ENCODE results near the gene PLCB1. TPM values are rescaled to one million over a fixed set of nuclear protein-coding genes. Genes with fewer than 3 reads are reported as not detected.
"Not testable (repeated sequence)": the region's sequence is repeated elsewhere in the genome, so short reads cannot be mapped to it uniquely, and the experiment has no call there.

PLCB1 gene
- total RNA-seq, 2 experiments from 2014 or later = 1.0 to 1.2 TPM

- H3K36me3 Mint-ChIP-seq (ENCODE audit: low read depth) = no peaks in the 10 kb centered on the region
- no peak for DNase-seq
- H3K4me3 Mint-ChIP-seq = no peak overlapping the region
- H3K27me3 Mint-ChIP-seq = no peaks in the 10 kb centered on the region
- POLR2A ChIA-PET = no interaction called here
- CTCF ChIA-PET = no interaction called here
- H3K9me3 Mint-ChIP-seq = no peaks in the 10 kb centered on the region
- no peaks in the 10 kb centered on the region for H3K4me1 Mint-ChIP-seq
- no peak overlapping the region for H3K27ac Mint-ChIP-seq
Measured at GRCh38 chr20:8815208-8815607, 683.1 kb downstream of the PLCB1 start.

- Mint-ChIP-seq H3K9me3 (no peaks in the 10 kb centered on the region), H3K27ac (no peak overlapping the region), H3K4me1 (no peaks in the 10 kb centered on the region), H3K36me3 (ENCODE audit: low read depth) (no peaks in the 10 kb centered on the region), H3K27me3 (no peaks in the 10 kb centered on the region), H3K4me3 (no peak overlapping the region)
- ChIA-PET POLR2A (no interaction called here), CTCF (no interaction called here)
- DNase-seq = no peak
Measured at GRCh38 chr20:8829256-8829655, 697.2 kb downstream of the PLCB1 start.

GRCh38 chr20:8834294-8834693 is 702.2 kb downstream of the PLCB1 start:
- POLR2A ChIA-PET; H3K9me3 Mint-ChIP-seq; H3K4me1 Mint-ChIP-seq; H3K27ac Mint-ChIP-seq; CTCF ChIA-PET; H3K27me3 Mint-ChIP-seq; H3K4me3 Mint-ChIP-seq; H3K36me3 Mint-ChIP-seq (ENCODE audit: low read depth); DNase-seq: not testable (repeated sequence)

GRCh38 chr20:8834851-8835250 is 702.8 kb downstream of the PLCB1 start:
- ChIA-PET POLR2A (no interaction called here), CTCF (no interaction called here)
- H3K27ac Mint-ChIP-seq = no peak overlapping the region
- H3K9me3 Mint-ChIP-seq = no peaks in the 10 kb centered on the region
- no peak for DNase-seq
- no peaks in the 10 kb centered on the region for H3K27me3 Mint-ChIP-seq
- no peaks in the 10 kb centered on the region for H3K4me1 Mint-ChIP-seq
- no peak overlapping the region for H3K4me3 Mint-ChIP-seq
- no peaks in the 10 kb centered on the region for H3K36me3 Mint-ChIP-seq (ENCODE audit: low read depth)

GRCh38 chr20:8837396-8837795 is 705.3 kb downstream of the PLCB1 start:
- H3K27me3 Mint-ChIP-seq = no peaks in the 10 kb centered on the region
- no peak overlapping the region for H3K27ac Mint-ChIP-seq
- H3K36me3 Mint-ChIP-seq (ENCODE audit: low read depth) = no peaks in the 10 kb centered on the region
- H3K4me3 Mint-ChIP-seq = no peak overlapping the region
- ChIA-PET POLR2A (no interaction called here), CTCF (no interaction called here)
- H3K9me3 Mint-ChIP-seq = no peaks in the 10 kb centered on the region
- DNase-seq = no peak
- no peaks in the 10 kb centered on the region for H3K4me1 Mint-ChIP-seq

- Mint-ChIP-seq H3K4me1 (no peaks in the 10 kb centered on the region), H3K27me3 (no peaks in the 10 kb centered on the region), H3K9me3 (no peaks in the 10 kb centered on the region), H3K36me3 (ENCODE audit: low read depth) (no peaks in the 10 kb centered on the region), H3K4me3 (no peak overlapping the region), H3K27ac (no peak overlapping the region)
- CTCF ChIA-PET = no interaction called here
- DNase-seq = no peak
- POLR2A ChIA-PET = no interaction called here
Measured at GRCh38 chr20:8842525-8842924, 710.5 kb downstream of the PLCB1 start.

GRCh38 chr20:8844179-8844578 is 712.1 kb downstream of the PLCB1 start:
- H3K27ac Mint-ChIP-seq = no peak overlapping the region
- CTCF ChIA-PET = no interaction called here
- H3K36me3 Mint-ChIP-seq (ENCODE audit: low read depth) = no peaks in the 10 kb centered on the region
- no peak for DNase-seq
- H3K4me1 Mint-ChIP-seq = no peaks in the 10 kb centered on the region
- no peaks in the 10 kb centered on the region for H3K27me3 Mint-ChIP-seq
- POLR2A ChIA-PET = no interaction called here
- H3K4me3 Mint-ChIP-seq = no peak overlapping the region
- H3K9me3 Mint-ChIP-seq = no peaks in the 10 kb centered on the region

- CTCF ChIA-PET = no interaction called here
- no peak for DNase-seq
- Mint-ChIP-seq H3K9me3 (no peaks in the 10 kb centered on the region), H3K36me3 (ENCODE audit: low read depth) (no peaks in the 10 kb centered on the region), H3K27ac (no peak overlapping the region), H3K4me1 (no peaks in the 10 kb centered on the region), H3K27me3 (no peaks in the 10 kb centered on the region), H3K4me3 (no peak overlapping the region)
- POLR2A ChIA-PET = no interaction called here
Measured at GRCh38 chr20:8849990-8850389, 717.9 kb downstream of the PLCB1 start.

GRCh38 chr20:8851446-8851845 is 719.4 kb downstream of the PLCB1 start:
- no peaks in the 10 kb centered on the region for H3K4me1 Mint-ChIP-seq
- H3K27ac Mint-ChIP-seq = no peak overlapping the region
- H3K9me3 Mint-ChIP-seq = no peaks in the 10 kb centered on the region
- H3K4me3 Mint-ChIP-seq = no peak overlapping the region
- H3K27me3 Mint-ChIP-seq = no peaks in the 10 kb centered on the region
- ChIA-PET POLR2A (no interaction called here), CTCF (no interaction called here)
- H3K36me3 Mint-ChIP-seq (ENCODE audit: low read depth) = no peaks in the 10 kb centered on the region
- no peak for DNase-seq

GRCh38 chr20:8851919-8852318 is 719.9 kb downstream of the PLCB1 start:
- CTCF ChIA-PET; H3K4me1 Mint-ChIP-seq; H3K9me3 Mint-ChIP-seq; POLR2A ChIA-PET; H3K27ac Mint-ChIP-seq; H3K27me3 Mint-ChIP-seq; H3K4me3 Mint-ChIP-seq; H3K36me3 Mint-ChIP-seq (ENCODE audit: low read depth); DNase-seq: not testable (repeated sequence)

- H3K27me3 Mint-ChIP-seq; H3K36me3 Mint-ChIP-seq (ENCODE audit: low read depth); POLR2A ChIA-PET; H3K9me3 Mint-ChIP-seq; H3K4me3 Mint-ChIP-seq; DNase-seq; H3K27ac Mint-ChIP-seq; H3K4me1 Mint-ChIP-seq: not testable (repeated sequence)
- CTCF ChIA-PET = interaction anchor here (1.3 kb wide), 1 partner anchor 12 kb away, joined by 4 read pairs; no protein-coding TSS in a partner anchor
Measured at GRCh38 chr20:8853211-8853610, 721.1 kb downstream of the PLCB1 start.

- peaks cover 2% of the 10 kb centered on the region for H3K9me3 Mint-ChIP-seq
Measured at GRCh38 chr20:8853805-8854338, 721.8 kb downstream of the PLCB1 start.

GRCh38 chr20:8854571-8854970 is 722.5 kb downstream of the PLCB1 start:
- Mint-ChIP-seq H3K9me3 (peaks cover 2% of the 10 kb centered on the region), H3K4me3 (no peak overlapping the region), H3K36me3 (ENCODE audit: low read depth) (no peaks in the 10 kb centered on the region), H3K4me1 (no peaks in the 10 kb centered on the region), H3K27ac (no peak overlapping the region), H3K27me3 (no peaks in the 10 kb centered on the region)
- CTCF ChIA-PET = no interaction called here
- POLR2A ChIA-PET = no interaction called here
- no peak for DNase-seq

More at GRCh38 chr20:8853805-8854338, 721.8 kb downstream of the PLCB1 start:
- Mint-ChIP-seq H3K4me3 (no peak overlapping the region), H3K27me3 (no peaks in the 10 kb centered on the region), H3K4me1 (no peaks in the 10 kb centered on the region), H3K36me3 (ENCODE audit: low read depth) (no peaks in the 10 kb centered on the region), H3K27ac (no peak overlapping the region)
- POLR2A ChIA-PET = no interaction called here
- DNase-seq = peak; percentile 14
- CTCF ChIA-PET = interaction anchor here (1.3 kb wide), 1 partner anchor 13 kb away, joined by 4 read pairs; no protein-coding TSS in a partner anchor

- POLR2A ChIA-PET = no interaction called here
- peaks cover 2% of the 10 kb centered on the region for H3K9me3 Mint-ChIP-seq
Measured at GRCh38 chr20:8855315-8855714, 723.2 kb downstream of the PLCB1 start.

More at GRCh38 chr20:8855315-8855714, 723.2 kb downstream of the PLCB1 start:
- no peak overlapping the region for H3K4me3 Mint-ChIP-seq
- H3K27ac Mint-ChIP-seq = no peak overlapping the region
- H3K27me3 Mint-ChIP-seq = no peaks in the 10 kb centered on the region
- CTCF ChIA-PET = no interaction called here
- H3K36me3 Mint-ChIP-seq (ENCODE audit: low read depth) = no peaks in the 10 kb centered on the region
- H3K4me1 Mint-ChIP-seq = no peaks in the 10 kb centered on the region
- no peak for DNase-seq
